ENCODE measurements around the gene SKOR2. TPM values are rescaled to one million over a fixed set of nuclear protein-coding genes. Genes with fewer than 3 reads are reported as not detected.

Gene SKOR2
- total and polyA plus RNA-seq, 5 donors from 2014 or later, result not detected

DNA sequence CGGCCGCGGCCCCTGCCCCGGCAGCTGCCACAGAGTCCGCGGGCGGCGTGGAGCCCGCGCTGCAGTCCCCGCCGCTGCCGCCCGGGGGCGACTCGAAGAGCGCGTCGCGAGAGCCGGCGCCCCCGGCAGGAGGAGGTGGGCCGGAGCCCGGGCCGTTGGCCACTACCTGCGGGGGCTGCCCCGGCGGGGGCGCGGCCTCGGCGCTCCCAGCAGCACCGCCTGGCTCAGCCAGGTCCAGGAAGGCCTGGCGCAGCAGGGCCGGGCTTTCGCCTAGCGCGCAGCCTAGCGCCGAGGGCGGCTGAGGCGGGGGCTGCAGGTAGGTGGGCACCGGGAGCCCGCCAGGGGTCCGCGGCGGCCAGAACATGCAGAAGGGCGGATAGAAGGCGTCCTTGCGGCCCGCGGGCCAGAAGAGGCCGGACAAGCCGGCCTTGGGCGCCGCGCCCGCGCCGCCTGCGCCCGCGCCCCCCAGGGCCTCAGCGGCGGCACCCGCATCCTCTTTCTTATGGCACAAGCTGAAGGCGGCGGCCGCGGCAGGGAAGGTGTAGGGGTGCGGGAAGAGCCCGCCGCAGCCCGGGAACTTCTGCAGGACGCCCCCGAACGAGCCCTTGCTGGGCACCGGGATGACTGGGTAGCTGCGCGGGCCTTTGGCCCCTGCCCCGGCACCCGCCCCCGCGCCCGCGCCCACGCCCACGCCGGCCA, 3.9 kb downstream of the SKOR2 start:
- H3K27me3 ChIP-seq (ENCODE audit: control insufficient read depth, insufficient read depth, low read length), result peaks cover 48% of the 10 kb centered on the region
- Mint-ChIP-seq H3K4me1 (peaks cover 3 to 14% (median 9%) of the 10 kb centered on the region in 4 donors), H3K27ac (no peak overlapping the region), H3K4me3 (no peak overlapping the region), H3K27me3 (peaks cover 74% of the 10 kb centered on the region), H3K36me3 (no peaks in the 10 kb centered on the region), H3K9me3 (peaks cover 0 to 5% (median 1%) of the 10 kb centered on the region in 7 donors)
- no peak overlapping the region for H3K27ac ChIP-seq (ENCODE audit: insufficient read depth, low read length, poor library complexity, severe bottlenecking)
- no peaks in the 10 kb centered on the region for H3K36me3 ChIP-seq (ENCODE audit: control insufficient read depth, insufficient read depth, low read length)
- no peaks in the 10 kb centered on the region for H3K4me1 ChIP-seq (ENCODE audit: control insufficient read depth, insufficient read depth, low read length, poor library complexity, severe bottlenecking)
- no peak for ATAC-seq (ENCODE audit: low read depth in 2 of 2)
- no peaks in the 10 kb centered on the region for H3K9me3 ChIP-seq (ENCODE audit: control insufficient read depth in 2 of 2, low read length in 2 of 2)
- no peak overlapping the region for H3K4me3 ChIP-seq (ENCODE audit: low read depth, low read length)
- no peak for DNase-seq

- Histone ChIP-seq H3K9me3 (ENCODE audit: control insufficient read depth in 2 of 2, low read length in 2 of 2) (no peaks in the 10 kb centered on the region), H3K4me3 (ENCODE audit: low read depth, low read length) (no peak overlapping the region), H3K36me3 (ENCODE audit: control insufficient read depth, insufficient read depth, low read length) (no peaks in the 10 kb centered on the region), H3K27ac (ENCODE audit: insufficient read depth, low read length, poor library complexity, severe bottlenecking) (no peak overlapping the region), H3K4me1 (ENCODE audit: control insufficient read depth, insufficient read depth, low read length, poor library complexity, severe bottlenecking) (no peaks in the 10 kb centered on the region), H3K27me3 (ENCODE audit: control insufficient read depth, insufficient read depth, low read length) (peaks cover 44% of the 10 kb centered on the region)
- no peak for DNase-seq
- Mint-ChIP-seq H3K27me3 (peaks cover 70% of the 10 kb centered on the region), H3K9me3 (peaks cover 0 to 5% (median 1%) of the 10 kb centered on the region in 7 donors), H3K36me3 (no peaks in the 10 kb centered on the region), H3K4me1 (peaks cover 3 to 14% (median 9%) of the 10 kb centered on the region in 4 donors), H3K4me3 (no peak overlapping the region), H3K27ac (no peak overlapping the region)
- no peak for ATAC-seq (ENCODE audit: low read depth in 2 of 2)
These were observed 4.4 kb downstream of the SKOR2 start for GRCh38 chr18:47247036-47247415.

- Histone ChIP-seq H3K27ac (ENCODE audit: insufficient read depth, low read length, poor library complexity, severe bottlenecking) (no peak overlapping the region), H3K36me3 (ENCODE audit: control insufficient read depth, insufficient read depth, low read length) (no peaks in the 10 kb centered on the region), H3K4me1 (ENCODE audit: control insufficient read depth, insufficient read depth, low read length, poor library complexity, severe bottlenecking) (no peaks in the 10 kb centered on the region), H3K9me3 (ENCODE audit: control insufficient read depth in 2 of 2, low read length in 2 of 2) (no peaks in the 10 kb centered on the region), H3K27me3 (ENCODE audit: control insufficient read depth, insufficient read depth, low read length) (peaks cover 41% of the 10 kb centered on the region), H3K4me3 (ENCODE audit: low read depth, low read length) (no peak overlapping the region)
- Mint-ChIP-seq H3K36me3 (no peaks in the 10 kb centered on the region), H3K27ac (no peak overlapping the region), H3K27me3 (peaks cover 68% of the 10 kb centered on the region), H3K9me3 (peaks cover 0 to 5% (median 1%) of the 10 kb centered on the region in 7 donors), H3K4me3 (peak overlapping the region in 2 of 4 donors; percentile 59 to 75), H3K4me1 (peaks cover 3 to 13% (median 9%) of the 10 kb centered on the region in 4 donors)
- ATAC-seq (ENCODE audit: low read depth in 2 of 2) (no peak), DNase-seq (no peak)
These were observed 5.2 kb downstream of the SKOR2 start for GRCh38 chr18:47246027-47246971.

DNA sequence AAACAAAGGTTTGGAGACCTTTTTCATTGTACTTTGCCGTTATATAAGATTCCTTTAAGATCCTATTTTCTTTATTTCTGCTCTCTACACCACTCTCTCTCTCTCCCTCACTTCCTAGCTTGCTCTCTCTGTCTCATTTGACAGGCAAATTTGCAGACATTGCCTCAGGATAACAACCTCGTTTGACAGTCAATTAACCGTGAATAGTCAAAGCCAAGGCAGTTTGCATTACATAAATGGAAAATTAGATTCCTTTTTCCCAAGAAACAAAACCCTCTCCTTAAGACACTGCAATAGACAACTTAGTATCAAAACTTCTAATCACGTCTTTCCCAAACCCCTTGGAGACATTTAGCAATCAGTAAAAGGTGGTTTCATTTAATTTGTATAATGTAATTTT, 7.4 kb downstream of the SKOR2 start:
- H3K27me3 Mint-ChIP-seq, result peaks cover 50% of the 10 kb centered on the region
- no peak overlapping the region for H3K27ac Mint-ChIP-seq
- Histone ChIP-seq H3K27ac (ENCODE audit: insufficient read depth, low read length, poor library complexity, severe bottlenecking) (no peak overlapping the region), H3K9me3 (ENCODE audit: control insufficient read depth in 2 of 2, low read length in 2 of 2) (no peaks in the 10 kb centered on the region), H3K36me3 (ENCODE audit: control insufficient read depth, insufficient read depth, low read length) (no peaks in the 10 kb centered on the region), H3K27me3 (ENCODE audit: control insufficient read depth, insufficient read depth, low read length) (peaks cover 32% of the 10 kb centered on the region), H3K4me1 (ENCODE audit: control insufficient read depth, insufficient read depth, low read length, poor library complexity, severe bottlenecking) (no peaks in the 10 kb centered on the region), H3K4me3 (ENCODE audit: low read depth, low read length) (no peak overlapping the region)
- peaks cover 0 to 5% (median 0%) of the 10 kb centered on the region in 7 donors for H3K9me3 Mint-ChIP-seq
- H3K36me3 Mint-ChIP-seq, result no peaks in the 10 kb centered on the region
- ATAC-seq (ENCODE audit: low read depth in 2 of 2) (no peak), DNase-seq (no peak)
- peaks cover 0 to 7% (median 3%) of the 10 kb centered on the region in 4 donors for H3K4me1 Mint-ChIP-seq
- H3K4me3 Mint-ChIP-seq, result no peak overlapping the region

- H3K4me3 ChIP-seq (ENCODE audit: low read depth, low read length), result no peak overlapping the region
- no peak for ATAC-seq (ENCODE audit: low read depth in 2 of 2)
- Mint-ChIP-seq H3K27ac (no peak overlapping the region), H3K4me3 (no peak overlapping the region), H3K4me1 (no peaks in the 10 kb centered on the region), H3K36me3 (no peaks in the 10 kb centered on the region), H3K9me3 (peaks cover 0 to 2% (median 0%) of the 10 kb centered on the region in 7 donors), H3K27me3 (peaks cover 35% of the 10 kb centered on the region)
- no peak overlapping the region for H3K27ac ChIP-seq (ENCODE audit: insufficient read depth, low read length, poor library complexity, severe bottlenecking)
- no peak for DNase-seq
- H3K4me1 ChIP-seq (ENCODE audit: control insufficient read depth, insufficient read depth, low read length, poor library complexity, severe bottlenecking), result no peaks in the 10 kb centered on the region
- H3K27me3 ChIP-seq (ENCODE audit: control insufficient read depth, insufficient read depth, low read length), result peaks cover 4% of the 10 kb centered on the region
- no peaks in the 10 kb centered on the region for H3K9me3 ChIP-seq (ENCODE audit: control insufficient read depth in 2 of 2, low read length in 2 of 2)
- H3K36me3 ChIP-seq (ENCODE audit: control insufficient read depth, insufficient read depth, low read length), result no peaks in the 10 kb centered on the region
These were observed 16.4 kb downstream of the SKOR2 start for GRCh38 chr18:47235096-47235495.

GRCh38 chr18:47226660-47227059, 24.8 kb downstream of the SKOR2 start:
- Histone ChIP-seq H3K4me3 (ENCODE audit: low read depth, low read length) (no peak overlapping the region), H3K4me1 (ENCODE audit: control insufficient read depth, insufficient read depth, low read length, poor library complexity, severe bottlenecking) (no peaks in the 10 kb centered on the region), H3K27me3 (ENCODE audit: control insufficient read depth, insufficient read depth, low read length) (peaks cover 4% of the 10 kb centered on the region), H3K36me3 (ENCODE audit: control insufficient read depth, insufficient read depth, low read length) (no peaks in the 10 kb centered on the region), H3K9me3 (ENCODE audit: control insufficient read depth in 2 of 2, low read length in 2 of 2) (no peaks in the 10 kb centered on the region), H3K27ac (ENCODE audit: insufficient read depth, low read length, poor library complexity, severe bottlenecking) (no peak overlapping the region)
- Mint-ChIP-seq H3K27ac (peak overlapping the region in 1 of 3 donors; percentile 15), H3K4me3 (no peak overlapping the region), H3K36me3 (no peaks in the 10 kb centered on the region), H3K27me3 (peaks cover 29% of the 10 kb centered on the region), H3K9me3 (peaks cover 0 to 1% (median 0%) of the 10 kb centered on the region in 7 donors), H3K4me1 (no peaks in the 10 kb centered on the region)
- no peak for ATAC-seq (ENCODE audit: low read depth in 2 of 2)
- DNase-seq, result no peak

- Mint-ChIP-seq H3K4me1 (no peaks in the 10 kb centered on the region), H3K9me3 (no peaks in the 10 kb centered on the region), H3K36me3 (no peaks in the 10 kb centered on the region), H3K27me3 (peaks cover 52% of the 10 kb centered on the region), H3K27ac (no peak overlapping the region), H3K4me3 (no peak overlapping the region)
- H3K9me3 ChIP-seq (ENCODE audit: control insufficient read depth in 2 of 2, low read length in 2 of 2), result no peaks in the 10 kb centered on the region
- H3K27ac ChIP-seq (ENCODE audit: insufficient read depth, low read length, poor library complexity, severe bottlenecking), result no peak overlapping the region
- DNase-seq (peak in 2 of 3 donors; percentile 6 to 40), ATAC-seq (ENCODE audit: low read depth in 2 of 2) (peak in 1 of 2 donors; percentile 22)
- no peaks in the 10 kb centered on the region for H3K4me1 ChIP-seq (ENCODE audit: control insufficient read depth, insufficient read depth, low read length, poor library complexity, severe bottlenecking)
- H3K36me3 ChIP-seq (ENCODE audit: control insufficient read depth, insufficient read depth, low read length), result no peaks in the 10 kb centered on the region
- no peak overlapping the region for H3K4me3 ChIP-seq (ENCODE audit: low read depth, low read length)
- H3K27me3 ChIP-seq (ENCODE audit: control insufficient read depth, insufficient read depth, low read length), result peaks cover 26% of the 10 kb centered on the region
These were observed 35.8 kb downstream of the SKOR2 start for GRCh38 chr18:47215554-47216138.

All from CD4-positive, CD25-positive, alpha-beta regulatory T cell (primary cell).